ENCODE data around the gene TXK.
"Not testable (repeated sequence)": the region's sequence is repeated elsewhere in the genome, so short reads cannot be mapped to it uniquely, and the experiment has no call there.

Gene TXK

GRCh38 chr4:48134081-48134480, at the start of gene TXK:
Gene TXK (minus strand): TSS chr4:48134250. CDS start chr4:48134170, 80 bp downstream.
- DNase-seq = no peak

GRCh38 chr4:48180234-48180633, 46.2 kb upstream of the TXK start:
- no peak for DNase-seq

GRCh38 chr4:48178931-48179330, 44.9 kb upstream of the TXK start:
- no peak for DNase-seq

- DNase-seq = no peak
Measured at GRCh38 chr4:48175806-48176205, 41.8 kb upstream of the TXK start.

GRCh38 chr4:48175328-48175727, 41.3 kb upstream of the TXK start:
- no peak for DNase-seq

- no peak for DNase-seq
Measured at GRCh38 chr4:48173056-48173991, 39.3 kb upstream of the TXK start.

- no peak for DNase-seq
Measured at GRCh38 chr4:48172651-48173050, 38.6 kb upstream of the TXK start.

- no peak for DNase-seq
Measured at GRCh38 chr4:48169636-48170035, 35.6 kb upstream of the TXK start.

- no peak for DNase-seq
Measured at GRCh38 chr4:48167538-48168263, 33.7 kb upstream of the TXK start.

GRCh38 chr4:48164561-48164960, 30.5 kb upstream of the TXK start:
- not testable (repeated sequence) for DNase-seq

GRCh38 chr4:48163746-48164145, 29.7 kb upstream of the TXK start:
- no peak for DNase-seq

GRCh38 chr4:48162162-48162561, 28.1 kb upstream of the TXK start:
- no peak for DNase-seq

GRCh38 chr4:48157271-48157670, 23.2 kb upstream of the TXK start:
- DNase-seq = no peak

GRCh38 chr4:48156423-48156822, 22.4 kb upstream of the TXK start:
- DNase-seq = no peak

- DNase-seq = no peak
Measured at GRCh38 chr4:48153791-48154550, 19.9 kb upstream of the TXK start.

- no peak for DNase-seq
Measured at GRCh38 chr4:48152259-48152658, 18.2 kb upstream of the TXK start.

GRCh38 chr4:48149827-48150370, 15.8 kb upstream of the TXK start:
- no peak for DNase-seq

GRCh38 chr4:48147621-48148020, 13.6 kb upstream of the TXK start:
- no peak for DNase-seq

- peak; percentile 2 for DNase-seq
Measured at GRCh38 chr4:48141048-48141447, 7.0 kb upstream of the TXK start.

- DNase-seq = no peak
Measured at GRCh38 chr4:48139691-48140090, 5.6 kb upstream of the TXK start.

GRCh38 chr4:48138936-48139335, 4.9 kb upstream of the TXK start:
- no peak for DNase-seq

- no peak for DNase-seq
Measured at GRCh38 chr4:48138511-48138910, 4.5 kb upstream of the TXK start.

- no peak for DNase-seq
Measured at GRCh38 chr4:48137846-48138245, 3.8 kb upstream of the TXK start.

Data from NCI-H524 treated with DMSO at 0.1 percent for 48 hours (cell line).